ENCODE measurements around the gene NFE2L1.

The NFE2L1 gene

GRCh38 chr17:48107137-48108055 lies 59.2 kb downstream of the NFE2L1 start, which contains the start of gene SNX11:
SNX11 (plus strand) TSS chr17:48107766; CDS start chr17:48112044, 4,278 bp downstream.
- DNase-seq (ENCODE audit: extremely low spot score), result peak; percentile 89
- CTCF ChIA-PET, result interaction anchor here (1.3 to 3.5 kb wide), 3 partner anchors 9 to 27 kb away, joined by 3 to 14 read pairs (median 4); no protein-coding TSS in a partner anchor
- POLR2A ChIA-PET, result interaction anchor here (0.8 to 2.3 kb wide), 13 partner anchors 7 to 89 kb away, joined by 3 to 19 read pairs (median 4); partner anchors contain the start of gene NFE2L1
- TF ChIP-seq FOXM1 (IDR thresholded peaks at IDR 0.05; ENCODE audit: borderline replicate concordance) (no peak), TARDBP (IDR thresholded peaks at IDR 0.05) (no peak), SP1 (IDR thresholded peaks at IDR 0.05) (no peak), BHLHE40 (IDR thresholded peaks at IDR 0.05; ENCODE audit: borderline replicate concordance) (no peak), FOXA1 (IDR thresholded peaks at IDR 0.05) (no peak), CTBP1 (IDR thresholded peaks at IDR 0.05; ENCODE audit: borderline replicate concordance) (no peak), NFRKB (IDR thresholded peaks at IDR 0.05) (no peak), FOXK2 (IDR thresholded peaks at IDR 0.05) (no peak), ARNT (IDR thresholded peaks at IDR 0.05) (no peak), HDGF (IDR thresholded peaks at IDR 0.05; ENCODE audit: borderline replicate concordance) (peak; percentile 97; the same call in 1 of the 2 replicates), PKNOX1 (IDR thresholded peaks at IDR 0.05) (peak; percentile 94), LEF1 (IDR thresholded peaks at IDR 0.05; ENCODE audit: borderline replicate concordance) (no peak), ZNF384 (IDR thresholded peaks at IDR 0.05) (no peak), SUZ12 (IDR thresholded peaks at IDR 0.05) (no peak), L3MBTL2 (conservative IDR thresholded peaks at IDR 0.05) (0 out of 2 replicates have a peak, but pooled peaks have one; percentile 41), ELF4 (IDR thresholded peaks at IDR 0.05) (no peak)

- no peak for TF ChIP-seq FOXK2 (IDR thresholded peaks at IDR 0.05)
- TF ChIP-seq ARNT (IDR thresholded peaks at IDR 0.05), result no peak
- TF ChIP-seq SP1 (IDR thresholded peaks at IDR 0.05), result no peak
- TF ChIP-seq BHLHE40 (IDR thresholded peaks at IDR 0.05; ENCODE audit: borderline replicate concordance), result no peak
- no peak for TF ChIP-seq ELF4 (IDR thresholded peaks at IDR 0.05)
- TF ChIP-seq NFRKB (IDR thresholded peaks at IDR 0.05), result no peak
- no peak for TF ChIP-seq SUZ12 (IDR thresholded peaks at IDR 0.05)
- no peak for TF ChIP-seq FOXA1 (IDR thresholded peaks at IDR 0.05)
- TF ChIP-seq TARDBP (IDR thresholded peaks at IDR 0.05), result no peak
- no peak for TF ChIP-seq PKNOX1 (IDR thresholded peaks at IDR 0.05)
- no peak for DNase-seq (ENCODE audit: extremely low spot score)
- ChIA-PET POLR2A (interaction anchor here (1.1 to 1.4 kb wide), 2 partner anchors 10 to 62 kb away, joined by 3 to 4 read pairs; partner anchors contain the start of gene NFE2L1), CTCF (no interaction called here)
Measured at GRCh38 chr17:48110761-48111160, 62.6 kb downstream of the NFE2L1 start.
